Astrocyte (in vitro differentiated cells and primary cell): ENCODE measurements around the gene BSND. TPM values are rescaled to one million over a fixed set of nuclear protein-coding genes. Genes with fewer than 3 reads are reported as not detected.

Experiments used
- DNase-seq: peaks from one replicate; pipeline ENCODE4 v3.0.0-alpha.2; 2010; ENCODE audit warnings: low read depth
- FAIRE-seq: peaks from 2 replicates; lab custom pipeline; 2011; peaks lifted over from hg19 to GRCh38; lab: Jason Lieb, UNC
- H2AFZ ChIP-seq: 2 replicates; pipeline ENCODE4 v1.6.0; 2012; ENCODE audit warnings: low read depth, low read length, inconsistent platforms
- H3K27ac ChIP-seq: 2 replicates; pipeline ENCODE4 v1.5.1; 2011; ENCODE audit warnings: low read depth, low read length, inconsistent platforms
- H3K27me3 ChIP-seq: 2 replicates; pipeline ENCODE4 v1.6.0; 2011; ENCODE audit warnings: low read length, inconsistent platforms; ENCODE audit not compliant: insufficient read depth
- H3K36me3 ChIP-seq: 2 replicates; pipeline ENCODE4 v1.5.1; 2011; ENCODE audit warnings: low read length, inconsistent platforms; ENCODE audit not compliant: insufficient read depth
- H3K4me1 ChIP-seq: 2 replicates; pipeline ENCODE4 v1.5.1; 2011; ENCODE audit warnings: low read length, inconsistent platforms; ENCODE audit not compliant: insufficient read depth
- H3K4me2 ChIP-seq: 2 replicates; pipeline ENCODE4 v1.6.0; 2012; ENCODE audit warnings: low read length, inconsistent platforms
- H3K4me3 ChIP-seq: 2 replicates; pipeline ENCODE4 v1.5.1; 2011; ENCODE audit warnings: low read depth, mild to moderate bottlenecking, low read length, inconsistent platforms; ENCODE audit not compliant: insufficient read depth
- H3K79me2 ChIP-seq: 2 replicates; pipeline ENCODE4 v1.6.0; 2012; ENCODE audit warnings: mild to moderate bottlenecking, low read length, inconsistent platforms; ENCODE audit not compliant: insufficient read depth
- H3K9ac ChIP-seq: 2 replicates; pipeline ENCODE4 v1.6.0; 2012; ENCODE audit warnings: mild to moderate bottlenecking, low read length, inconsistent platforms
- H3K9me3 ChIP-seq: 2 replicates; pipeline ENCODE4 v1.5.1; 2012; ENCODE audit warnings: low read depth, mild to moderate bottlenecking, low read length, inconsistent platforms; ENCODE audit not compliant: insufficient read depth
- H4K20me1 ChIP-seq: 2 replicates; pipeline ENCODE4 v1.6.0; 2012; ENCODE audit warnings: low read length, inconsistent platforms; ENCODE audit not compliant: insufficient read depth
- H3K27ac Mint-ChIP-seq: one replicate; pipeline ENCODE4 v1.8.0; 2021; ENCODE audit warnings: mild to moderate bottlenecking, mixed read lengths; ENCODE audit not compliant: unreplicated experiment
- H3K27me3 Mint-ChIP-seq: one replicate; pipeline ENCODE4 v1.8.0; 2021; ENCODE audit warnings: low read depth, mixed read lengths; ENCODE audit not compliant: unreplicated experiment
- H3K36me3 Mint-ChIP-seq: one replicate; pipeline ENCODE4 v1.8.0; 2021; ENCODE audit warnings: low read depth, mixed read lengths; ENCODE audit not compliant: unreplicated experiment
- H3K4me1 Mint-ChIP-seq: one replicate; pipeline ENCODE4 v1.8.0; 2021; ENCODE audit warnings: low read depth, mixed read lengths; ENCODE audit not compliant: unreplicated experiment
- H3K4me3 Mint-ChIP-seq: one replicate; pipeline ENCODE4 v1.8.0; 2021; ENCODE audit warnings: mild to moderate bottlenecking, moderate library complexity, mixed read lengths; ENCODE audit not compliant: unreplicated experiment
- H3K9me3 Mint-ChIP-seq: one replicate; pipeline ENCODE4 v1.8.0; 2021; ENCODE audit warnings: mild to moderate bottlenecking, mixed read lengths; ENCODE audit not compliant: unreplicated experiment
- EZH2 ChIP-seq: IDR thresholded peaks from 2 replicates; pipeline ENCODE4 v1.6.1; 2012; ENCODE audit warnings: mild to moderate bottlenecking, low read length, inconsistent platforms; ENCODE audit not compliant: insufficient read depth
- total RNA-seq: library from RNA; stranded (reverse); gene quantifications from 2 replicates; pipeline ENCODE4 v1.2.1, GENCODE V29; 2021
- TF ChIP-seq, protein P1 (sequence below): IDR thresholded peaks from 2 replicates; pipeline ENCODE4 v1.5.1; 2011; ENCODE audit warnings: low read depth, mild to moderate bottlenecking, inconsistent platforms, low read length, moderate library complexity; ENCODE audit not compliant: insufficient read depth

Gene BSND
- total RNA-seq, 1 donor from 2014 or later, result not detected

DNA sequence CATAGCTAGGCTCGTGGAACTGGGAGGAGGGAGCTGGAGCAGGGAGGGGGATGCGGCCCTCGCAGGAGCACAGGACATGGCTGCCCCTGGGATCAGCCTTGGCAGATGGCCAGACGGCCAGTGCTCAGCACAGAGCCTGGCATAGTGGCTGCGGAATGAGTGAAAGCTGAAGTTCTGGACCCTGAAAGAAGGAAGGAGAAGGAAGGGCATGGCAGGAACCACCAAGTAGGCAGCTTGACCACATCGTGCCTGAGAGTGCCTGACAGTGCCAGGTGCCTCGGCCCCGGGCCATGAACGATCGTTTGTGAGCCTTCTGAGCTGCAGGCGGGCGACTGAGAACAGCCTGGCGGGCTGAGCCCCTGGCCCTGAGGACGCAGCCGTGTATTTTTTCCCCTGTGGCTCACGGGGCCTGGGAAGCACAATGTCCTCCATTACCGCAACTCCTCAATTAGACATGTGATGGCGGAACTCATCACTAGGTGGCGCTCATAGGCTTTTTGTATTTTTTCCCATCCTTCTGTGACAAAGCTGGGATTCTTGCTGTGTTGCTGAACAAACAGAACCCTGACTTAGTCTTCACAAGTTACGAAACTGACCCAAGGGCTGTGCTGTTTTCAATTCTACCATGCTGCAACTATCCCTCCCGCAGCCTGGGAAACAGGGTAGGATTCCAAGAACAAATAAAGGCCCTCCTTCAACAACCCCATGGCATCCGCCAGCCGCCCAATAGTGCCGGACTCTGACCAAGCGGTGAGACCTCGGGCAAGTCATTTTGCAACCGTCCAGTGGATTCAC is 48.2 kb upstream of the BSND start:
- Histone ChIP-seq H3K27ac (no peak overlapping the region), H3K9ac (peak overlapping the region; percentile 52), H3K27me3 (no peaks in the 10 kb centered on the region), H3K4me2 (peak overlapping the region; percentile 78), H3K4me1 (peaks cover 15% of the 10 kb centered on the region), H3K36me3 (no peaks in the 10 kb centered on the region), H4K20me1 (no peaks in the 10 kb centered on the region), H3K9me3 (no peaks in the 10 kb centered on the region), H3K79me2 (no peaks in the 10 kb centered on the region), H3K4me3 (peak overlapping the region; percentile 17), H2AFZ (peak overlapping the region; percentile 95)
- Mint-ChIP-seq H3K4me3 (no peak overlapping the region), H3K4me1 (peaks cover 13% of the 10 kb centered on the region), H3K36me3 (no peaks in the 10 kb centered on the region), H3K9me3 (no peaks in the 10 kb centered on the region), H3K27me3 (peaks cover 11% of the 10 kb centered on the region), H3K27ac (peak overlapping the region; percentile 82)
- TF ChIP-seq EZH2, result no peak
- TF ChIP-seq, protein P1, sequence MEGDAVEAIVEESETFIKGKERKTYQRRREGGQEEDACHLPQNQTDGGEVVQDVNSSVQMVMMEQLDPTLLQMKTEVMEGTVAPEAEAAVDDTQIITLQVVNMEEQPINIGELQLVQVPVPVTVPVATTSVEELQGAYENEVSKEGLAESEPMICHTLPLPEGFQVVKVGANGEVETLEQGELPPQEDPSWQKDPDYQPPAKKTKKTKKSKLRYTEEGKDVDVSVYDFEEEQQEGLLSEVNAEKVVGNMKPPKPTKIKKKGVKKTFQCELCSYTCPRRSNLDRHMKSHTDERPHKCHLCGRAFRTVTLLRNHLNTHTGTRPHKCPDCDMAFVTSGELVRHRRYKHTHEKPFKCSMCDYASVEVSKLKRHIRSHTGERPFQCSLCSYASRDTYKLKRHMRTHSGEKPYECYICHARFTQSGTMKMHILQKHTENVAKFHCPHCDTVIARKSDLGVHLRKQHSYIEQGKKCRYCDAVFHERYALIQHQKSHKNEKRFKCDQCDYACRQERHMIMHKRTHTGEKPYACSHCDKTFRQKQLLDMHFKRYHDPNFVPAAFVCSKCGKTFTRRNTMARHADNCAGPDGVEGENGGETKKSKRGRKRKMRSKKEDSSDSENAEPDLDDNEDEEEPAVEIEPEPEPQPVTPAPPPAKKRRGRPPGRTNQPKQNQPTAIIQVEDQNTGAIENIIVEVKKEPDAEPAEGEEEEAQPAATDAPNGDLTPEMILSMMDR, result peak; percentile 78
- FAIRE-seq (peak; percentile 87), DNase-seq (peak; percentile 55)

DNA sequence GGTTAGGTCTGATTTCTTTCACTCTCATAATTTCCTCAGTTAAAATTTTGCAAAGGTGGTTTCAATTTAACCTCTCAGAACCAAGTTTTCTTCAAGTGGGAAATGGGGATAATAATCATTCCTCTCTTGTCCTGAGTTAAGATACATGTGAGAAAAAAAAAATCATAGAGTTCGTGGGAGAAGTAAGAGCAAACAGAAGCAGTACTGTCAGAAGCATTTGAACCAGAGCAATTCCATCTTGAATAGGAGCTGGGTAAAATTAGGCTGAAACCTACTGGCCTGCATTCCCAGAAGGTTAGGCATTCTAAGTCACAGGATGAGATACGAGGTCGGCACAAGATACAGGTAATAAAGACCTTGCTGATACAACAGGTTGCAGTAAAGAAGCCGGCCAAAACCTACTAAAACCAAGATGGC is 46.9 kb upstream of the BSND start:
- Histone ChIP-seq H4K20me1 (no peaks in the 10 kb centered on the region), H3K9ac (no peak overlapping the region), H3K27me3 (no peaks in the 10 kb centered on the region), H3K4me2 (no peak overlapping the region), H3K9me3 (peaks cover 3% of the 10 kb centered on the region), H3K4me1 (peaks cover 19% of the 10 kb centered on the region), H3K4me3 (no peak overlapping the region), H3K36me3 (no peaks in the 10 kb centered on the region), H3K79me2 (no peaks in the 10 kb centered on the region), H2AFZ (no peak overlapping the region), H3K27ac (no peak overlapping the region)
- no peak for FAIRE-seq
- no peak for DNase-seq
- Mint-ChIP-seq H3K9me3 (no peaks in the 10 kb centered on the region), H3K27me3 (peaks cover 2% of the 10 kb centered on the region), H3K36me3 (no peaks in the 10 kb centered on the region), H3K27ac (no peak overlapping the region), H3K4me3 (no peak overlapping the region), H3K4me1 (peaks cover 17% of the 10 kb centered on the region)
- TF ChIP-seq EZH2, result no peak
- TF ChIP-seq, protein P1, result no peak
